ENCODE measurements around the gene ZNF557.

The ZNF557 gene

DNA sequence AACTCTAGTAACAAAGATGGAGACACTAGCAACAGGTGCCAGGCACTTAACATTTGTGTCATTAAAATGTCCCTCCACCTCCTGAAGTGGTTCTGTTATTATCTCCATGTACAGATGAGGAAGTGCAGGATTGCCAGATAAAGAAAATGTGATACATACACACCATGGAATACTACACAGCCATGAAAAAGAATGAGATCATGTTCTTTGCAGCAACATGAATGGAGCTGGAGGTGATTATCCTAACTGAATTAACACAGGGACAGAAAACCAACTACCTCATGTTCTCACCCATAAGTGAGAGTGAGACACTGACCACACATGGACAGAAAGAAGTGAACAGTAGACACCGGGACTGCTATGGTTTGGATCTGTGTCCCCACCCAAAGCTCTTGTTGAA lies 60.5 kb downstream of the ZNF557 start:
- DNase-seq = no peak

DNA sequence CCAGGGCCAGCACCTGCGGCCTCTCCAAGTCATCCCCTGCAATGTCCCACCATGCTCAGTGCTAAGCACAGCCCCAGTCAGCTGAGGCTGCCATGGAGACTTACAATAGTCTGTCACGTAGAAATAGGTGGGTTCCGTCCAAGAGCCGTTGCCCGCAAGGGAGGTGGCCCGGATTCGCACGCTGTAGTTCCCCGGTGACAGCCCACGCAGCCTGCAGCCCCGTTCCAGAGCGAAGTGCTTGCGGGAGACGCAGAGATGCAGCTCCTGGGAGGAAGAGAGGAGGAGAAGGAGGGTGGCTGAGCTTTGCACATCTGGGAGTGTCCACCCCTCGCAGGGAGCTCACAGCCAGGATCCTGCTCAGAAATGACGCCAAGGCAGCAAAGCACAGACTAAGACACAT lies 62.6 kb downstream of the ZNF557 start:
- DNase-seq = no peak

DNA sequence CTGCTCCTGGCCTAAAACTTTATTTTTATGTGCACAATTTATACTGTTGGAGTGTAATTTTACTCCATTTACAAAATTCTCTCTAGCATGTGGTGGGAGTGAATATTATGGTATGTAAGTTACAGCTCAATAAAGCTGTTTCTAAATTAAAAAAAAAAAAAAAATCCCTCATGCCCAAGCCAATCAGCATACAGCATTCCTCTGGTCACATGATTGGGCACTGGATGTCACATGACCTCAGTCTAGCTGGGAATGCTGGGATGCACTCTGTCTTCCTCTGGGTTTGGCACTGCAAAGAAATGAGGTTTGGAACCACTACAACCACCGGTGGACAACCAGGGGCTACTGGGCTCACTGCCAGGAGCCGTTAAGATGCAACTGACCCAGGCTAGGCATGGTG lies 67.6 kb downstream of the ZNF557 start:
- DNase-seq = no peak

Data from NCI-H187 (cell line).